SK-N-SH (cell line): ENCODE data around the gene PLPP2. TPM values are rescaled to one million over a fixed set of nuclear protein-coding genes. Genes with fewer than 3 reads are reported as not detected.
A peak's percentile ranks its signal among the peaks of the same experiment; 100 is the strongest.

Experiments used
- CTCF ChIA-PET: fragments of 300-600, 350-600 bp; formaldehyde crosslinking; extraction: SDS; loops from one replicate; lab custom pipeline; 2021; lab: Yijun Ruan, JAX
- POLR2A ChIA-PET: fragments of 350-600 bp; sonication (Branson Sonifier 250); formaldehyde crosslinking; extraction: SDS; loops from one replicate; lab custom pipeline; 2020; ENCODE audit warnings: antibody characterized with exemption, inconsistent platforms; lab: Yijun Ruan, JAX
- DNase-seq: peaks from one replicate; pipeline ENCODE4 v3.0.0; 2012
- H2AFZ ChIP-seq: fragments of 200-600 bp; sonication (generic); 2 replicates; pipeline ENCODE4 v1.8.1; 2016; ENCODE audit warnings: antibody characterized with exemption, mild to moderate bottlenecking, low read depth
- H3F3A ChIP-seq: fragments of 200-600 bp; sonication (generic); replicated peaks from 2 replicates; pipeline ENCODE3; 2016; ENCODE audit warnings: antibody characterized with exemption, mild to moderate bottlenecking; ENCODE audit not compliant: insufficient read depth
- H3K27ac ChIP-seq, 2 experiments: fragments of 200-500 bp in 1 of 2; fragments of 200-600 bp in 1 of 2; sonication (Bioruptor generic) in 1 of 2; sonication (generic), shearing (Covaris generic) in 1 of 2; 2 replicates each; pipeline versions ENCODE4 v1.5.1 to v1.6.1; 2014 to 2016; ENCODE audit warnings: low read depth in 2 of 2, inconsistent platforms in 1 of 2, low read length in 1 of 2, mild to moderate bottlenecking in 1 of 2, mixed read lengths in 1 of 2
- H3K27me3 ChIP-seq: fragments of 200-600 bp; sonication (generic), shearing (Covaris generic); 2 replicates; pipeline ENCODE4 v1.6.1; 2016; ENCODE audit warnings: mixed run types; ENCODE audit not compliant: insufficient read depth
- H3K36me3 ChIP-seq, 2 experiments: fragments of 200-500 bp in 1 of 2; fragments of 200-600 bp in 1 of 2; sonication (Bioruptor generic) in 1 of 2; sonication (generic) in 1 of 2; replicated peaks in 1 of 2; 2 replicates each; pipeline versions ENCODE3 to v1.5.1; 2014 to 2016; ENCODE audit warnings: low read length in 1 of 2, mild to moderate bottlenecking in 1 of 2; ENCODE audit not compliant: insufficient read depth in 2 of 2, control insufficient read depth in 1 of 2
- H3K4me1 ChIP-seq, 2 experiments: fragments of 200-500 bp in 1 of 2; fragments of 200-600 bp in 1 of 2; sonication (Bioruptor generic) in 1 of 2; sonication (generic), shearing (Covaris generic) in 1 of 2; 2 replicates each; pipeline versions ENCODE4 v1.5.1 to v1.6.1; 2014 to 2016; ENCODE audit warnings: low read depth in 1 of 2, low read length in 1 of 2, mixed run types in 1 of 2; ENCODE audit not compliant: insufficient read depth in 2 of 2, control insufficient read depth in 1 of 2
- H3K4me2 ChIP-seq: fragments of 200-600 bp; sonication (generic), shearing (Covaris generic); 2 replicates; pipeline ENCODE4 v1.6.1; 2017; ENCODE audit warnings: mixed run types
- H3K4me3 ChIP-seq, 2 experiments: fragments of 200-500 bp in 1 of 2; fragments of 200-600 bp in 1 of 2; sonication (Bioruptor generic) in 1 of 2; sonication (generic), shearing (Covaris generic) in 1 of 2; 2 replicates each; pipeline versions ENCODE4 v1.5.1 to v1.8.1; 2014 to 2016; ENCODE audit warnings: low read depth in 2 of 2, inconsistent platforms in 1 of 2, low read length in 1 of 2, mild to moderate bottlenecking in 1 of 2, mixed read lengths in 1 of 2, moderate library complexity in 1 of 2
- H3K79me2 ChIP-seq: fragments of 200-600 bp; sonication (generic); 2 replicates; pipeline ENCODE4 v1.8.1; 2017; ENCODE audit warnings: mild to moderate bottlenecking; ENCODE audit not compliant: insufficient read depth
- H3K9ac ChIP-seq: fragments of 200-600 bp; sonication (generic); 2 replicates; pipeline ENCODE4 v1.6.1; 2017; ENCODE audit warnings: mixed run types
- H3K9me2 ChIP-seq: fragments of 200-600 bp; sonication (generic); 2 replicates; pipeline ENCODE4 v1.6.1; 2017; ENCODE audit warnings: mixed run types
- H3K9me3 ChIP-seq: fragments of 200-600 bp; sonication (generic); 2 replicates; pipeline ENCODE4 v1.6.1; 2017; ENCODE audit warnings: mixed run types, mild to moderate bottlenecking, moderate library complexity
- H4K20me1 ChIP-seq: fragments of 200-600 bp; sonication (generic); 2 replicates; pipeline ENCODE4 v1.6.1; 2017; ENCODE audit warnings: mild to moderate bottlenecking, mixed run types; ENCODE audit not compliant: insufficient read depth
- FOSL2 ChIP-seq: IDR thresholded peaks from 2 replicates; pipeline ENCODE4 v1.4.0; 2012; ENCODE audit warnings: low read depth, mild to moderate bottlenecking, moderate library complexity, borderline replicate concordance
- GATA2 ChIP-seq: sonication (generic); formaldehyde crosslinking; IDR thresholded peaks from 2 replicates; pipeline ENCODE4 v1.5.0; 2020; ENCODE audit warnings: mild to moderate bottlenecking, missing genetic modification reagents
- MXI1 ChIP-seq: IDR thresholded peaks from 2 replicates; pipeline ENCODE4 v1.6.1; 2012; ENCODE audit warnings: mild to moderate bottlenecking, low read depth, low read length, improper control_type of control experiment
- RAD21 ChIP-seq: IDR thresholded peaks from 2 replicates; pipeline ENCODE4 v1.6.1; 2012; ENCODE audit warnings: mild to moderate bottlenecking, low read length
- RCOR1 ChIP-seq: fragments of 150-350 bp; IDR thresholded peaks from 2 replicates; pipeline ENCODE4 v1.6.1; 2017; ENCODE audit warnings: antibody characterized with exemption, low read length
- RFX5 ChIP-seq: IDR thresholded peaks from 2 replicates; pipeline ENCODE4 v1.6.1; 2012; ENCODE audit warnings: mild to moderate bottlenecking, improper control_type of control experiment, low read length
- SIN3A ChIP-seq: IDR thresholded peaks from 2 replicates; pipeline ENCODE4 v1.6.1; 2012; ENCODE audit warnings: low read depth, mild to moderate bottlenecking, low read length, moderate library complexity, borderline replicate concordance
- TAF1 ChIP-seq: IDR thresholded peaks from 2 replicates; pipeline ENCODE4 v1.6.1; 2012; ENCODE audit warnings: low read depth, mild to moderate bottlenecking, low read length, moderate library complexity, borderline replicate concordance
- TCF12 ChIP-seq: IDR thresholded peaks from 2 replicates; pipeline ENCODE4 v1.4.0; 2012
- TEAD4 ChIP-seq: IDR thresholded peaks from 2 replicates; pipeline ENCODE4 v1.4.0; 2012; ENCODE audit warnings: mild to moderate bottlenecking, borderline replicate concordance; ENCODE audit not compliant: insufficient read depth
- YY1 ChIP-seq: IDR thresholded peaks from 2 replicates; pipeline ENCODE4 v1.4.0; 2012; ENCODE audit warnings: low read depth, mild to moderate bottlenecking
- WGBS: methylation state at CpG from one replicate; pipeline ENCODE4 v1.1.6; 2017; ENCODE audit warnings: low lambda C conversion rate; 5-methylcytosine and 5-hydroxymethylcytosine counted together
- polyA plus RNA-seq, 3 experiments: library from polyadenylated mRNA; depleted of rRNA; stranded (reverse); fragments of >200 nt; gene quantifications; 2 replicates each; pipeline ENCODE4 v1.2.3, GENCODE V29; 2012
- TF ChIP-seq, protein P1 (sequence below): fragments of 150-350 bp; IDR thresholded peaks from 2 replicates; pipeline ENCODE4 v1.6.1; 2016; ENCODE audit warnings: mild to moderate bottlenecking, low read depth, low read length
- TF ChIP-seq, protein P2 (sequence below): IDR thresholded peaks from 2 replicates; pipeline ENCODE4 v1.4.0; 2012; ENCODE audit warnings: low read depth, borderline replicate concordance
- TF ChIP-seq, protein P3 (sequence below): fragments of 200-600 bp; sonication (generic); IDR thresholded peaks from 2 replicates; pipeline ENCODE4 v1.6.1; 2017; ENCODE audit warnings: antibody characterized with exemption, mild to moderate bottlenecking, moderate library complexity
- TF ChIP-seq, protein P4 (sequence below): IDR thresholded peaks from 2 replicates; pipeline ENCODE4 v1.6.1; 2012; ENCODE audit warnings: mild to moderate bottlenecking, low read depth, low read length, moderate library complexity
- TF ChIP-seq, protein P5 (sequence below): IDR thresholded peaks from 2 replicates; pipeline ENCODE4 v1.4.0; 2012; ENCODE audit warnings: low read depth

Gene PLPP2
- polyA plus RNA-seq (2012; rRNA removed), result 27.3 and 33.6 TPM in 2 replicates
- polyA plus RNA-seq (2012; cell fraction: cytosol; rRNA removed), result 19.4 and 27.7 TPM in 2 replicates
- polyA plus RNA-seq (2012; cell fraction: nucleus; rRNA removed), result 44.7 and 58.0 TPM in 2 replicates

DNA sequence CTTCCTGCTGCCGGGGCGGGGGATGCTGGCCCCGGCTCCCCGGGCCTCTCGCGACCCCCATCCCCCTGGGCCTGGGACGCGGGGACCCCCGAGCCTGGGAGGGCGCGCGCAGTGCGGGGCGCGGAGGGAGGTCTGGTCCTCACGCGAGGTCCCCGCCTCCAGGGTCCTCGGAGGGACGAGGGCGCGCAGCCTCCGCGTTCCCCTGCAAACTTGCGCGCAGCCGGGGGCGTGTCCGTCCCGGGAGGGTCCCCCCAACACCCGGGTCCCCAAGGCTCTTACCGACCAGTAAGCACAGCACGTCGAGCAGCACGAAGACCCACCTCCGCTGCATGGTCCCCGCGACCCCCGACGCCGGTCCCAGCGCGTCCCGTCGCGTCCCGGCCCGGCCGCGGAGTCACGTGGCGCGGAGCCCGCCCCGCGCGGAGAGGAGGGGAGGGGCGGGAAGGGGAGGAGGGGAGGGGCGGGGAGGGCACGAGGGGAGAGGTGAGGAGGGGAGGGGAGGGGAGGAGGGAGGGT lies at the start of gene PLPP2:
TSS of gene PLPP2 (minus strand) at position 398 of the 516 bp plus-strand sequence. CDS start at position 331, 67 bp downstream.
- DNase-seq, result peak; percentile 76
- Histone ChIP-seq H3K4me1 (no peaks in the 10 kb centered on the region; a peak in 1 of 4 replicates), H2AFZ (peak within 1 kb of the TSS; percentile 68; the same call in 1 of the 2 replicates), H3F3A (peaks cover 3% of the 10 kb centered on the region), H3K9ac (peak within 1 kb of the TSS; percentile 52), H3K79me2 (no peaks in the 10 kb centered on the region), H4K20me1 (no peaks in the 10 kb centered on the region), H3K27me3 (no peaks in the 10 kb centered on the region), H3K27ac (no peak within 1 kb of the TSS), H3K4me3 (peak within 1 kb of the TSS; percentile 52 to 54), H3K4me2 (peak within 1 kb of the TSS; percentile 76), H3K9me2 (no peaks in the 10 kb centered on the region), H3K9me3 (no peaks in the 10 kb centered on the region), H3K36me3 (no peaks in the 10 kb centered on the region)
- ChIA-PET POLR2A (no interaction called here), CTCF (no interaction called here)
- 5% methylated on average over 24 of the region's 60 CpGs for WGBS
- TF ChIP-seq SIN3A (no peak), RCOR1 (no peak), TEAD4 (no peak), TCF12 (no peak), TAF1 (no peak), GATA2 (CRISPR knock-in tag) (no peak), RFX5 (no peak), RAD21 (no peak), YY1 (no peak), MXI1 (no peak), FOSL2 (no peak)
- TF ChIP-seq, protein P1, sequence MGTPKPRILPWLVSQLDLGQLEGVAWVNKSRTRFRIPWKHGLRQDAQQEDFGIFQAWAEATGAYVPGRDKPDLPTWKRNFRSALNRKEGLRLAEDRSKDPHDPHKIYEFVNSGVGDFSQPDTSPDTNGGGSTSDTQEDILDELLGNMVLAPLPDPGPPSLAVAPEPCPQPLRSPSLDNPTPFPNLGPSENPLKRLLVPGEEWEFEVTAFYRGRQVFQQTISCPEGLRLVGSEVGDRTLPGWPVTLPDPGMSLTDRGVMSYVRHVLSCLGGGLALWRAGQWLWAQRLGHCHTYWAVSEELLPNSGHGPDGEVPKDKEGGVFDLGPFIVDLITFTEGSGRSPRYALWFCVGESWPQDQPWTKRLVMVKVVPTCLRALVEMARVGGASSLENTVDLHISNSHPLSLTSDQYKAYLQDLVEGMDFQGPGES, result no peak
- TF ChIP-seq, protein P2, sequence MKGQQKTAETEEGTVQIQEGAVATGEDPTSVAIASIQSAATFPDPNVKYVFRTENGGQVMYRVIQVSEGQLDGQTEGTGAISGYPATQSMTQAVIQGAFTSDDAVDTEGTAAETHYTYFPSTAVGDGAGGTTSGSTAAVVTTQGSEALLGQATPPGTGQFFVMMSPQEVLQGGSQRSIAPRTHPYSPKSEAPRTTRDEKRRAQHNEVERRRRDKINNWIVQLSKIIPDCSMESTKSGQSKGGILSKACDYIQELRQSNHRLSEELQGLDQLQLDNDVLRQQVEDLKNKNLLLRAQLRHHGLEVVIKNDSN, result peak; percentile 86
- TF ChIP-seq, protein P3, sequence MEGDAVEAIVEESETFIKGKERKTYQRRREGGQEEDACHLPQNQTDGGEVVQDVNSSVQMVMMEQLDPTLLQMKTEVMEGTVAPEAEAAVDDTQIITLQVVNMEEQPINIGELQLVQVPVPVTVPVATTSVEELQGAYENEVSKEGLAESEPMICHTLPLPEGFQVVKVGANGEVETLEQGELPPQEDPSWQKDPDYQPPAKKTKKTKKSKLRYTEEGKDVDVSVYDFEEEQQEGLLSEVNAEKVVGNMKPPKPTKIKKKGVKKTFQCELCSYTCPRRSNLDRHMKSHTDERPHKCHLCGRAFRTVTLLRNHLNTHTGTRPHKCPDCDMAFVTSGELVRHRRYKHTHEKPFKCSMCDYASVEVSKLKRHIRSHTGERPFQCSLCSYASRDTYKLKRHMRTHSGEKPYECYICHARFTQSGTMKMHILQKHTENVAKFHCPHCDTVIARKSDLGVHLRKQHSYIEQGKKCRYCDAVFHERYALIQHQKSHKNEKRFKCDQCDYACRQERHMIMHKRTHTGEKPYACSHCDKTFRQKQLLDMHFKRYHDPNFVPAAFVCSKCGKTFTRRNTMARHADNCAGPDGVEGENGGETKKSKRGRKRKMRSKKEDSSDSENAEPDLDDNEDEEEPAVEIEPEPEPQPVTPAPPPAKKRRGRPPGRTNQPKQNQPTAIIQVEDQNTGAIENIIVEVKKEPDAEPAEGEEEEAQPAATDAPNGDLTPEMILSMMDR, result no peak
- TF ChIP-seq, protein P4, sequence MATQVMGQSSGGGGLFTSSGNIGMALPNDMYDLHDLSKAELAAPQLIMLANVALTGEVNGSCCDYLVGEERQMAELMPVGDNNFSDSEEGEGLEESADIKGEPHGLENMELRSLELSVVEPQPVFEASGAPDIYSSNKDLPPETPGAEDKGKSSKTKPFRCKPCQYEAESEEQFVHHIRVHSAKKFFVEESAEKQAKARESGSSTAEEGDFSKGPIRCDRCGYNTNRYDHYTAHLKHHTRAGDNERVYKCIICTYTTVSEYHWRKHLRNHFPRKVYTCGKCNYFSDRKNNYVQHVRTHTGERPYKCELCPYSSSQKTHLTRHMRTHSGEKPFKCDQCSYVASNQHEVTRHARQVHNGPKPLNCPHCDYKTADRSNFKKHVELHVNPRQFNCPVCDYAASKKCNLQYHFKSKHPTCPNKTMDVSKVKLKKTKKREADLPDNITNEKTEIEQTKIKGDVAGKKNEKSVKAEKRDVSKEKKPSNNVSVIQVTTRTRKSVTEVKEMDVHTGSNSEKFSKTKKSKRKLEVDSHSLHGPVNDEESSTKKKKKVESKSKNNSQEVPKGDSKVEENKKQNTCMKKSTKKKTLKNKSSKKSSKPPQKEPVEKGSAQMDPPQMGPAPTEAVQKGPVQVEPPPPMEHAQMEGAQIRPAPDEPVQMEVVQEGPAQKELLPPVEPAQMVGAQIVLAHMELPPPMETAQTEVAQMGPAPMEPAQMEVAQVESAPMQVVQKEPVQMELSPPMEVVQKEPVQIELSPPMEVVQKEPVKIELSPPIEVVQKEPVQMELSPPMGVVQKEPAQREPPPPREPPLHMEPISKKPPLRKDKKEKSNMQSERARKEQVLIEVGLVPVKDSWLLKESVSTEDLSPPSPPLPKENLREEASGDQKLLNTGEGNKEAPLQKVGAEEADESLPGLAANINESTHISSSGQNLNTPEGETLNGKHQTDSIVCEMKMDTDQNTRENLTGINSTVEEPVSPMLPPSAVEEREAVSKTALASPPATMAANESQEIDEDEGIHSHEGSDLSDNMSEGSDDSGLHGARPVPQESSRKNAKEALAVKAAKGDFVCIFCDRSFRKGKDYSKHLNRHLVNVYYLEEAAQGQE, result no peak
- TF ChIP-seq, protein P5, sequence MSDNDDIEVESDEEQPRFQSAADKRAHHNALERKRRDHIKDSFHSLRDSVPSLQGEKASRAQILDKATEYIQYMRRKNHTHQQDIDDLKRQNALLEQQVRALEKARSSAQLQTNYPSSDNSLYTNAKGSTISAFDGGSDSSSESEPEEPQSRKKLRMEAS, result 0 out of 2 replicates have a peak, but pooled peaks have one; percentile 22
